Gastroesophageal sphincter (tissue), 4 donors: Measurements from ENCODE around the gene CDCA7. TPM values are rescaled to one million over a fixed set of nuclear protein-coding genes. Genes with fewer than 3 reads are reported as not detected.
"Not testable (repeated sequence)": the region's sequence is repeated elsewhere in the genome, so short reads cannot be mapped to it uniquely, and the experiment has no call there.

ENCODE experiments used
- ATAC-seq: fragments of 150-250 bp; one replicate; pipeline ENCODE4 v1.9.1; 2016; ENCODE audit warnings: mild to moderate bottlenecking, moderate library complexity
- H3K27ac ChIP-seq, 4 donors: fragments of 200-600 bp; sonication (generic) in 3 of 4; 1 replicate in 3 of 4; 2 replicates in 1 of 4; pipeline ENCODE4 v1.5.1; 2016 to 2019
- H3K27me3 ChIP-seq: fragments of 200-600 bp; sonication (generic); one replicate; pipeline ENCODE4 v1.5.1; 2019
- H3K36me3 ChIP-seq, 2 donors: fragments of 200-600 bp; sonication (generic); one replicate each; pipeline ENCODE4 v1.5.1; 2019; ENCODE audit warnings: control low read depth in 1 of 2
- H3K4me1 ChIP-seq, 3 donors: fragments of 200-600 bp; sonication (generic); 1 replicate in 2 of 3; 2 replicates in 1 of 3; pipeline ENCODE4 v1.5.1; 2016 to 2019; ENCODE audit warnings: control low read depth in 2 of 3
- H3K4me3 ChIP-seq, 2 donors: fragments of 200-600 bp; sonication (generic); one replicate each; pipeline ENCODE4 v1.5.1; 2019; ENCODE audit warnings: mild to moderate bottlenecking in 1 of 2, moderate library complexity in 1 of 2
- H3K9me3 ChIP-seq, 3 donors: fragments of 200-600 bp; sonication (generic); one replicate each; pipeline ENCODE4 v1.5.1; 2017 to 2019; ENCODE audit warnings: control low read depth in 2 of 3
- CTCF ChIP-seq, 4 experiments: fragments of 200-600 bp in 2 of 4; fragments of 450-650 bp in 2 of 4; sonication (generic) in 1 of 4; IDR thresholded peaks; one replicate each; pipeline ENCODE4 v1.5.1; 2017 to 2019; ENCODE audit warnings: antibody characterized with exemption in 4 of 4, mild to moderate bottlenecking in 2 of 4, moderate library complexity in 2 of 4
- EP300 ChIP-seq: sonication (generic); formaldehyde crosslinking; IDR thresholded peaks from one replicate; pipeline ENCODE4 v1.6.1; 2017; ENCODE audit warnings: antibody characterized with exemption, mild to moderate bottlenecking
- POLR2A ChIP-seq, 2 donors: fragments of 450-650 bp; IDR thresholded peaks; one replicate each; pipeline ENCODE4 v1.6.1; 2017; ENCODE audit warnings: antibody characterized with exemption in 2 of 2, mild to moderate bottlenecking in 2 of 2, moderate library complexity in 1 of 2
- POLR2AphosphoS5 ChIP-seq: sonication (generic); formaldehyde crosslinking; IDR thresholded peaks from one replicate; pipeline ENCODE4 v1.6.1; 2017; ENCODE audit warnings: antibody characterized with exemption
- WGBS, 2 donors: methylation state at CpG; one replicate each; pipeline ENCODE4 v1.1.5; 2018; ENCODE audit warnings: low coverage in 1 of 2; 5-methylcytosine and 5-hydroxymethylcytosine counted together
- total RNA-seq, 4 donors: library from RNA; depleted of rRNA; stranded (reverse); fragments of >200 nt; gene quantifications; one replicate each; pipeline ENCODE4 v1.1.0, GENCODE V29; 2016

CDCA7 gene
- total RNA-seq = 1 to 10 TPM; 1.5 to 5.2 (median 4.0) TPM

GRCh38 chr2:173354582-173355131, at the start of gene CDCA7:
TSS of gene CDCA7 (plus strand) at chr2:173354872. CDS start at chr2:173354964, 92 bp downstream.
- TF ChIP-seq POLR2AphosphoS5 = peak; percentile 16
- TF ChIP-seq CTCF (IDR thresholded peaks at IDR 0.05) = peak in 3 of 4 experiments; percentile 12 to 54 (median 33)
- no peak for TF ChIP-seq EP300
- Histone ChIP-seq H3K4me1 (peaks cover 0 to 28% (median 14%) of the 10 kb centered on the region in 3 donors), H3K36me3 (no peaks in the 10 kb centered on the region), H3K4me3 (peak within 1 kb of the TSS; percentile 39 to 73), H3K9me3 (no peaks in the 10 kb centered on the region), H3K27me3 (peaks cover 58% of the 10 kb centered on the region), H3K27ac (peak within 1 kb of the TSS in 3 of 4 donors; percentile 59 to 77 (median 62))
- peak; percentile 84 for ATAC-seq
- WGBS, 2 donors = 0% methylated on average over 6 of the region's 50 CpGs; no CpG with 5 or more reads in 1 of the 2 donors

GRCh38 chr2:173305303-173305702, 49.4 kb upstream of the CDCA7 start:
- Histone ChIP-seq H3K27ac (no peak overlapping the region), H3K27me3 (no peaks in the 10 kb centered on the region), H3K36me3 (no peaks in the 10 kb centered on the region), H3K4me1 (no peaks in the 10 kb centered on the region), H3K9me3 (peaks cover 0 to 9% (median 0%) of the 10 kb centered on the region in 3 donors), H3K4me3 (no peak overlapping the region)
- 90% methylated on average over 2 of the region's 2 CpGs; no CpG with 5 or more reads in 1 of the 2 donors for WGBS, 2 donors
- no peak for TF ChIP-seq POLR2AphosphoS5
- TF ChIP-seq CTCF (IDR thresholded peaks at IDR 0.05) = no peak
- no peak for TF ChIP-seq EP300
- TF ChIP-seq POLR2A (IDR thresholded peaks at IDR 0.05) = no peak
- ATAC-seq = no peak

- H3K4me3 ChIP-seq = no peak overlapping the region
- TF ChIP-seq CTCF (IDR thresholded peaks at IDR 0.05) (no peak), EP300 (no peak)
- no peaks in the 10 kb centered on the region for H3K9me3 ChIP-seq
- H3K27ac ChIP-seq = no peak overlapping the region
- ATAC-seq = no peak
- H3K4me1 ChIP-seq = no peaks in the 10 kb centered on the region
- no peaks in the 10 kb centered on the region for H3K27me3 ChIP-seq
- no peaks in the 10 kb centered on the region for H3K36me3 ChIP-seq
- WGBS, 2 donors = 20 to 33% methylated on average over 2 to 3 of the region's 4 CpGs
Observed at GRCh38 chr2:173307293-173307692, 47.4 kb upstream of the CDCA7 start.

GRCh38 chr2:173309370-173309769, 45.3 kb upstream of the CDCA7 start:
- not testable (repeated sequence) for H3K4me1 ChIP-seq, H3K27me3 ChIP-seq, H3K9me3 ChIP-seq, ATAC-seq, H3K27ac ChIP-seq, H3K36me3 ChIP-seq, H3K4me3 ChIP-seq
- WGBS, 2 donors = 67% methylated on average over 3 of the region's 5 CpGs; no CpG with 5 or more reads in 1 of the 2 donors

- WGBS, 2 donors = 87 to 91% methylated on average over 8 to 9 of the region's 9 CpGs
- Histone ChIP-seq H3K9me3 (no peaks in the 10 kb centered on the region), H3K4me3 (no peak overlapping the region), H3K27ac (no peak overlapping the region), H3K27me3 (no peaks in the 10 kb centered on the region), H3K4me1 (no peaks in the 10 kb centered on the region), H3K36me3 (no peaks in the 10 kb centered on the region)
- TF ChIP-seq EP300 (no peak), POLR2AphosphoS5 (no peak), POLR2A (IDR thresholded peaks at IDR 0.05) (no peak), CTCF (IDR thresholded peaks at IDR 0.05) (no peak)
- no peak for ATAC-seq
Observed at GRCh38 chr2:173311844-173312606, 42.6 kb upstream of the CDCA7 start.
